Muscle of leg (tissue), 11 donors: ENCODE measurements around the gene ME3. TPM values are rescaled to one million over a fixed set of nuclear protein-coding genes. Genes with fewer than 3 reads are reported as not detected.

Experiments
- DNase-seq: peaks from one replicate; pipeline ENCODE4 v3.0.0; 2013
- H3K27ac ChIP-seq: one replicate; pipeline ENCODE4 v1.5.1; 2013; ENCODE audit warnings: mild to moderate bottlenecking, low read length, control low read depth
- H3K27me3 ChIP-seq: one replicate; pipeline ENCODE4 v1.6.1; 2013; ENCODE audit warnings: low read length; ENCODE audit not compliant: control insufficient read depth, insufficient read depth
- H3K36me3 ChIP-seq: one replicate; pipeline ENCODE4 v1.6.1; 2013; ENCODE audit warnings: low read length; ENCODE audit not compliant: control insufficient read depth, insufficient read depth
- H3K4me1 ChIP-seq: one replicate; pipeline ENCODE4 v1.6.1; 2013; ENCODE audit warnings: low read length; ENCODE audit not compliant: control insufficient read depth, insufficient read depth
- H3K4me3 ChIP-seq: one replicate; pipeline ENCODE4 v1.5.1; 2013; ENCODE audit warnings: low read length, control low read depth
- H3K9me3 ChIP-seq: replicated peaks from 2 replicates; pipeline ENCODE4 v1.6.1; 2013; ENCODE audit warnings: low read depth, low read length; ENCODE audit not compliant: control insufficient read depth
- WGBS: methylation state at CpG from one replicate; pipeline ENCODE4 v1.1.5; 2013; ENCODE audit warnings: missing lambda C conversion rate; ENCODE audit not compliant: insufficient coverage; 5-methylcytosine and 5-hydroxymethylcytosine counted together
- polyA plus RNA-seq, 8 donors: library from polyadenylated mRNA; unstranded; fragments of 120-200 nt; gene quantifications; one replicate each; pipeline versions ENCODE4 v1.2.1 to v1.2.3, GENCODE V29; 2013; ENCODE audit warnings: inconsistent platforms in 1 of 8, low replicate concordance in 1 of 8; ENCODE audit not compliant: insufficient read length in 8 of 8, insufficient read depth in 1 of 8
- total RNA-seq: library from RNA; stranded (reverse); fragments of 120-200 nt; gene quantifications from one replicate; pipeline ENCODE4 v1.2.4, GENCODE V29; 2013

Gene ME3
- total and polyA plus RNA-seq, 9 donors, result 7.0 to 12.4 (median 9.9) TPM

- peaks cover 19% of the 10 kb centered on the region for H3K4me1 ChIP-seq
- peak overlapping the region; percentile 82 for H3K27ac ChIP-seq
- no peaks in the 10 kb centered on the region for H3K27me3 ChIP-seq
- no peaks in the 10 kb centered on the region for H3K36me3 ChIP-seq
- peak; percentile 92 for DNase-seq
- H3K4me3 ChIP-seq, result no peak overlapping the region
- no peaks in the 10 kb centered on the region for H3K9me3 ChIP-seq
- no CpG with 5 or more reads among the region's 5 CpGs for WGBS
Measured at GRCh38 chr11:86519064-86519911, 153.1 kb downstream of the ME3 start.

DNA sequence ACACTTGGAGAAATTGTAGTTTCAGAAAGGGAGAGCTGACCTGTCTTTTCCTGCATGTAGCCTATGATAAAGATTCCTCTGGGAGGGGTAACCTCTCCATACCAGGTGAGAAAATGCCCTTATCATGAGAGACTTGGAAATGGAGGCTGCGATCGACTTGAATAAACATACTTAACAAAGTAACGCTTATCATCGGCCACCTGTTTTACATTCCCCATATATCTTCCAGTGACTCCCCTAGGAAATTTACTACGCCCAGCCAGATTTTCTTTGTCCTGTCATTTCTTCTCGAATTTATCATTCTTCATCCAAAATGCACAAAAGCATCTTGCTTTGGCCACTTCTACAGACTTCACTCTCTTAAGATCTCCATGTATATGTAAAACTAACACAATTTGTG lies 154.2 kb downstream of the ME3 start:
- H3K9me3 ChIP-seq, result no peaks in the 10 kb centered on the region
- no peaks in the 10 kb centered on the region for H3K27me3 ChIP-seq
- no peak overlapping the region for H3K4me3 ChIP-seq
- no peaks in the 10 kb centered on the region for H3K36me3 ChIP-seq
- 53% methylated on average over 5 of the region's 6 CpGs for WGBS
- peaks cover 16% of the 10 kb centered on the region for H3K4me1 ChIP-seq
- DNase-seq, result no peak
- H3K27ac ChIP-seq, result no peak overlapping the region

DNA sequence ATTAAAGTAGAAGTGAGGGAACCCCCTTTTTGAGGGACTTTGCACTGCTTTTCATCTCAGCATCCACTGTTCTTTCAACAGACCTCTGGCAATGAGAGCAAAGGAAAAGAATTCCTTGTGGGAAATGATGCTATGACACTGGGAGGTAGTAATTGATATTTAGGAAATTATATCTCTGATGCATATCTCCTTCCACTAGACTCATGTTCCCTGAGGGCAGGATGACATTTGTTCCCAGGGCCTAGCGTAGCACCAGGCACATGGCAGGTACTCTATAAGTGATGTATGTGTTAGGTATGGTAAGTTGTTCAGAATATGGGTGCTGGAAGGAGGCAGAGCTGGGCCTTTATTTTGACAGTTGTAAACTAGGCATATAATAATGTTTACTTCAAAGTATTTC lies 154.9 kb downstream of the ME3 start:
- WGBS, result no CpG with 5 or more reads among the region's 1 CpG
- DNase-seq, result no peak
- Histone ChIP-seq H3K4me3 (no peak overlapping the region), H3K27ac (no peak overlapping the region), H3K36me3 (no peaks in the 10 kb centered on the region), H3K4me1 (peaks cover 16% of the 10 kb centered on the region), H3K9me3 (no peaks in the 10 kb centered on the region), H3K27me3 (no peaks in the 10 kb centered on the region)

DNA sequence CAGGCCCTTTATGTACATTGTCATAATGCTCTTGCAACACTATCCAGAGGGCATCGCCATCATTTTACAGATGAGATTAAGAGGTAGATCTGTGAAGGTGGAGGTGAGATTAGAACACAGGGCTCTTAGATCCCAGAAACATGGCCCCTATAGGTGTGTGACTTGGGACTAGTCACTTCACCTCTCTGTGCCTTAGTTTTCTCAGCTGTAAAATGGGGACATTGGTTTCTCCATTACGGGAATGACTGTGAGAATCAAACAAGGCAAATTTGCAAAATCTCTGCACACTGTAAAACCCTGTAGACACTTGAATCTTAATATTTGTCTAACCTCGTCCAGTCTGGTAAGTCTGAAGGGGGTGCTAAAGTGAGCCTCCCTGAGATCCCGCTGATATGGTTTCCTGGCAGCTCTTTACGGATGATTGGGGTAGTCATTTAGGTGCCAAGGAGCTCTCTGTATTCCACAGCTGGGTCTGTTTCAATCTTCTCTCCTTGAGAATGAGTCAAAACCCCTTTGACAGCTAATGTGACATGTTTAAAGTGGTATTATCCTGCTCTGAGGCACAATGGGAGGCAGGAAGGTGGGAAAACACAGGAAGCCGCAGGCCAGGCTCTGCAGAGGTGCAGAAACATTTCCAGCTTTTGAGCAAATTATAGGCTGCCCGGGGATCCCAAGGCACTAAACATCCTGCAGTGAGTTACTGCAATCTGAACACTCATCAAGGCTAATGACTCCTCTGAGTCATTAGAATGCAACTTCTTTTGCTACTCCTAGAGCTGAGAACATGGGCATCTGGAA lies 156.9 kb downstream of the ME3 start:
- H3K36me3 ChIP-seq, result no peaks in the 10 kb centered on the region
- H3K4me1 ChIP-seq, result peaks cover 16% of the 10 kb centered on the region
- H3K4me3 ChIP-seq, result no peak overlapping the region
- no peaks in the 10 kb centered on the region for H3K27me3 ChIP-seq
- no peaks in the 10 kb centered on the region for H3K9me3 ChIP-seq
- WGBS, result 57% methylated on average over 1 of the region's 7 CpGs
- peak; percentile 48 for DNase-seq
- peak overlapping the region; percentile 16 for H3K27ac ChIP-seq

- H3K4me1 ChIP-seq, result peaks cover 8% of the 10 kb centered on the region
- no peaks in the 10 kb centered on the region for H3K36me3 ChIP-seq
- DNase-seq, result no peak
- no CpG with 5 or more reads among the region's 1 CpG for WGBS
- H3K4me3 ChIP-seq, result no peak overlapping the region
- no peaks in the 10 kb centered on the region for H3K27me3 ChIP-seq
- no peaks in the 10 kb centered on the region for H3K9me3 ChIP-seq
- no peak overlapping the region for H3K27ac ChIP-seq
Measured at GRCh38 chr11:86514453-86514852, 158.0 kb downstream of the ME3 start.

- H3K27me3 ChIP-seq, result no peaks in the 10 kb centered on the region
- H3K4me1 ChIP-seq, result peaks cover 12% of the 10 kb centered on the region
- no peak overlapping the region for H3K27ac ChIP-seq
- H3K36me3 ChIP-seq, result no peaks in the 10 kb centered on the region
- DNase-seq, result no peak
- WGBS, result no CpG with 5 or more reads among the region's 1 CpG
- no peak overlapping the region for H3K4me3 ChIP-seq
- no peaks in the 10 kb centered on the region for H3K9me3 ChIP-seq
Measured at GRCh38 chr11:86513746-86514373, 158.6 kb downstream of the ME3 start.

- WGBS, result no CpG with 5 or more reads among the region's 1 CpG
- Histone ChIP-seq H3K9me3 (no peaks in the 10 kb centered on the region), H3K4me3 (no peak overlapping the region), H3K36me3 (no peaks in the 10 kb centered on the region), H3K27me3 (no peaks in the 10 kb centered on the region), H3K27ac (no peak overlapping the region), H3K4me1 (peaks cover 9% of the 10 kb centered on the region)
- no peak for DNase-seq
Measured at GRCh38 chr11:86513138-86513537, 159.3 kb downstream of the ME3 start.

DNA sequence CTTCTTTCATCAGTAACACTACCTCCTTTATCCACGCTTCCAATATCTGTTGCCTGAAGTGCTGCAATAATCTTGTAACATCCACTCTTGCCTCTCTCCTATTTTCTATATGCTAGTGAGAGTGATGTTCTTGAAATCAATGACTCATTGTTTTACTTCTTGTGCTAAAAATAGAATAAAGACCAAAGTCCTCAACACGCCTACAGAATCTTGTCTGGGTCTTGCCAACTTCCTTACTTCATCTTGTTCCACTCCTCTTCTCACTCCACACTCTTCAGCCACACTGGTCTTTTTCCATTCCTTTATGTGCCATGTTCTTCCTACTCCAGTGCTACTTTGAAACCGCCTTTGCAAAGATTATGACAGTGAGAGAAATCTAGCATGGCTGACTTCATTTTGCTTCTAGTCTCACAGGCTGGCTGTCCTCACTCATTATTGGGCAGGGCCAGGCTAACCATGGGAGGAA lies 161.3 kb downstream of the ME3 start:
- Histone ChIP-seq H3K4me3 (no peak overlapping the region), H3K9me3 (no peaks in the 10 kb centered on the region), H3K4me1 (peaks cover 9% of the 10 kb centered on the region), H3K27ac (no peak overlapping the region), H3K36me3 (no peaks in the 10 kb centered on the region), H3K27me3 (no peaks in the 10 kb centered on the region)
- peak; percentile 31 for DNase-seq
- WGBS, result 80% methylated on average over 2 of the region's 3 CpGs

DNA sequence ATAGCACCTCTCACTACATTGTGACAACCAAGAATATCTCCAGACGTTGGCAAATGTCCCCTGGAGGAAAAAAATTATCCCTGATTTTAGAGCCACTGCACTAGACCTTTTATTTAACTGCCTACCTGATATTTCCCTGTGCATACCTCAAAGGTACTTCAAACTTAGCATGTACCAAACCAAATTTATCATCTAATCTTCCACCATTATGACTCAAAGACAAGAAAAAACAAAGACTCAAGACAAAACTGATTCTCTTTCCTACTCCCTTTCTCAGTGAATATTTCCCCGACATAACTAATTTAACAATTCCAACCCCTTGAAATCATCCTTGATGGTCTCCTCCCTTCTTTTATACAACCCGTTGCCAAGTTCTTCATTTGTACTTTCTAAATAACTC lies 161.7 kb downstream of the ME3 start:
- no peak for DNase-seq
- H3K4me3 ChIP-seq, result no peak overlapping the region
- peaks cover 8% of the 10 kb centered on the region for H3K4me1 ChIP-seq
- 74% methylated on average over 3 of the region's 3 CpGs for WGBS
- no peak overlapping the region for H3K27ac ChIP-seq
- no peaks in the 10 kb centered on the region for H3K27me3 ChIP-seq
- H3K36me3 ChIP-seq, result peaks cover 1% of the 10 kb centered on the region
- no peaks in the 10 kb centered on the region for H3K9me3 ChIP-seq

DNA sequence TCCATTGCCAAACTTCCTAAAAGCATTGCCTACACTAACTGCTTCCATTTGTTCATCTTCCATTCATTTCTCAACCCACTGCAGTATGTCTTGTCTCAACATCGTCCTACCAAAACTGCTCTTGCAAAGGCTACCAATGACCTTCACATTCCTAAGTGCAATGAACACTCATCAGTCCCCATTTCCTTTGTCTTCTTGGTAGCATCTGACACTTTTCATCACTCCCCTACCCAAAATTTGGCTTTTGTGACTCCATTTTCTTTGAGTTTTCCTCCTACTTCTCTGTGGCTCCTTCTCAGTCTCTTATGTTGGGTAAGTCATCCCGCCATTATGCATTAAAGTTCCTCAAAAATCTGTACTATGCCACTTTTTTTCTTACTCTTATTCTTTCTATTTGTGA lies 162.3 kb downstream of the ME3 start:
- H3K27me3 ChIP-seq, result no peaks in the 10 kb centered on the region
- peaks cover 2% of the 10 kb centered on the region for H3K36me3 ChIP-seq
- H3K4me1 ChIP-seq, result peaks cover 7% of the 10 kb centered on the region
- no peak overlapping the region for H3K4me3 ChIP-seq
- no peak for DNase-seq
- H3K27ac ChIP-seq, result no peak overlapping the region
- H3K9me3 ChIP-seq, result no peaks in the 10 kb centered on the region
- 57% methylated on average over 1 of the region's 2 CpGs for WGBS
